ENCODE results near the gene PDE4A.

The PDE4A gene

DNA sequence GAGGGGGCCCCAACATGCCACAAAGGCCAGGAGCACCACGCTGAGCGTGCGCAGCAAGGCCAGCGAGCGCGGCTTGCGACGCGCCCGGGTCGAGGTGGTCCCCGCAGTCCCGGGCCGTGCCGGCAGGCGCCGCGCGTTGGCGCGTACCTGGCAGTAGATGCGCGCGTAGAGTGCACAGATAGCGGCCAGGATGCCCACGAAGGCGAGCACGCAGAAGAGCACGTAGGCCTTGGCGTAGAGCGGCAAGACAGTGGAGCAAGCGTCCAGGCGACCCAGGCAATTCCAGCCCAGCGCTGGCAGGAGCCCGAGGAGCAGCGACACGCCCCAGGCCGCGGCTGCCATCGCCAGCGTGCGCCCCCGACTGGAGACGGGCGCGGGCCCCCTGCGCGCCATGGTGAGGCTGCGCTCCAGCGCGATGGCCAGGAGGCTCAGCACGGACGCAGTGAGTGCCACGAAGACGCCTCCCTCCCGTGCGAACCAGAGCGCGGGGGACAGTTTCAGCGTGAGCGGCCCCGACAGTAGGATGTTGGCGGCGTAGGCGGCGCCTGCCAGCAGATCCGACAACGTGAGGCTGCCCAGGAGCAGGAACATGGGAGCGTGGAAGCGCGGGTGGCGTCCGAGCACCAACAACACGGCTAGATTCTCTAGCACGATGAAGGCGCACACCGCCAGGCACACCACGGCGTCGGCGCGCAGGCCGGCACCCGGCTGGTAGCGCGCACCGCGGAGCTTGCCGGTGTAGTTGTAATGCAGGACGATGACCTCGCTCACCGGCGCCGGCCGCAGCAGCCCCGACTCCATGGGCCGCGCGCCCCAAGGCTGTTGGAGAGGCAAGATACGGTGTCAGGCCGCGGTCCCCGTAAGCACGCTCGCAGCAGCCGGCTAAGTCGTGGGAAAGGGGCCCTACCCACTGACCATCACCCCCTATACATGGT lies 94.1 kb downstream of the PDE4A start:
- no peak for DNase-seq
- Histone ChIP-seq H3K27ac (ENCODE audit: low read depth, low read length) (no peak overlapping the region), H3K23ac (ENCODE audit: low read length) (no peak overlapping the region), H3K56ac (ENCODE audit: low read length) (peak overlapping the region; percentile 34), H3K9ac (ENCODE audit: low read length) (no peak overlapping the region), H3K4me1 (ENCODE audit: control insufficient read depth, low read depth, low read length) (peaks cover 3% of the 10 kb centered on the region), H3K18ac (ENCODE audit: low read length) (no peak overlapping the region), H3K79me1 (ENCODE audit: low read length) (no peaks in the 10 kb centered on the region), H4K5ac (ENCODE audit: low read length) (no peak overlapping the region), H2BK5ac (ENCODE audit: low read length) (no peak overlapping the region), H2AK5ac (ENCODE audit: low read length) (no peak overlapping the region), H4K8ac (ENCODE audit: low read depth, low read length) (no peak overlapping the region), H2BK120ac (ENCODE audit: low read depth, low read length) (no peak overlapping the region), H3K36me3 (ENCODE audit: control insufficient read depth, insufficient read depth, low read length) (no peaks in the 10 kb centered on the region), H3K27me3 (ENCODE audit: insufficient read depth, low read length, poor library complexity) (no peaks in the 10 kb centered on the region), H3K4ac (ENCODE audit: low read depth, low read length) (no peak overlapping the region), H2BK15ac (replicated peaks; ENCODE audit: low read depth) (no peak overlapping the region), H3K79me2 (ENCODE audit: control insufficient read depth, insufficient read depth, low read length) (no peaks in the 10 kb centered on the region), H3K4me2 (ENCODE audit: low read length) (no peak overlapping the region), H3K4me3 (ENCODE audit: low read length) (no peak overlapping the region)
- WGBS (ENCODE audit: extremely low coverage, insufficient coverage, low lambda C conversion rate): no CpG with 5 or more reads among the region's 107 CpGs

DNA sequence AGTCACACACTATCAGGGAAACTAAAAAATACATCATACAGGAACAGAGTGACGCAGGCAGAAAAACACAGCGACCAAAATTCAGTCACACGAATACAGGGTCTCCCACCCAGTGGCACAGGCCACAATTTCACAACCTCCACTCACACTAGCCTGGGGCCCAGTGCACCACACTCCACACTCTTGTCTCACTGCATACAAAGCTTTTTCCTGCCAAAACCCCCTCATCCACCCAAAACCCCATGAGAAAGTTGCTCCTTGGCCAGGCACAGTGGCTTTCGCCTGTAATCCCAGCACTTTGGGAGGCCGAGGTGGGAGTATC lies 95.7 kb downstream of the PDE4A start:
- WGBS (ENCODE audit: extremely low coverage, insufficient coverage, low lambda C conversion rate): no CpG with 5 or more reads among the region's 5 CpGs

GRCh38 chr19:10516671-10517286 lies 96.4 kb downstream of the PDE4A start:
- Histone ChIP-seq H3K56ac (ENCODE audit: low read length) (peak overlapping the region; percentile 93), H4K8ac (ENCODE audit: low read depth, low read length) (no peak overlapping the region), H3K27me3 (ENCODE audit: insufficient read depth, low read length, poor library complexity) (no peaks in the 10 kb centered on the region), H3K23ac (ENCODE audit: low read length) (no peak overlapping the region), H2AK5ac (ENCODE audit: low read length) (no peak overlapping the region), H3K4me3 (ENCODE audit: low read length) (peak overlapping the region; percentile 31), H3K4me2 (ENCODE audit: low read length) (peak overlapping the region; percentile 45), H3K79me1 (ENCODE audit: low read length) (no peaks in the 10 kb centered on the region), H3K27ac (ENCODE audit: low read depth, low read length) (no peak overlapping the region), H3K36me3 (ENCODE audit: control insufficient read depth, insufficient read depth, low read length) (no peaks in the 10 kb centered on the region), H3K79me2 (ENCODE audit: control insufficient read depth, insufficient read depth, low read length) (no peaks in the 10 kb centered on the region), H4K5ac (ENCODE audit: low read length) (no peak overlapping the region), H2BK120ac (ENCODE audit: low read depth, low read length) (no peak overlapping the region), H3K9ac (ENCODE audit: low read length) (peak overlapping the region; percentile 83), H2BK15ac (replicated peaks; ENCODE audit: low read depth) (no peak overlapping the region), H2BK5ac (ENCODE audit: low read length) (no peak overlapping the region), H3K18ac (ENCODE audit: low read length) (no peak overlapping the region), H3K4me1 (ENCODE audit: control insufficient read depth, low read depth, low read length) (peaks cover 3% of the 10 kb centered on the region), H3K4ac (ENCODE audit: low read depth, low read length) (no peak overlapping the region)
- no CpG with 5 or more reads among the region's 10 CpGs for WGBS (ENCODE audit: extremely low coverage, insufficient coverage, low lambda C conversion rate)
- DNase-seq: no peak

More for the DNA sequence above, 95.7 kb downstream of the PDE4A start:
- Histone ChIP-seq H3K23ac (ENCODE audit: low read length) (no peak overlapping the region), H4K5ac (ENCODE audit: low read length) (no peak overlapping the region), H3K9ac (ENCODE audit: low read length) (peak overlapping the region; percentile 17), H2BK15ac (replicated peaks; ENCODE audit: low read depth) (no peak overlapping the region), H3K36me3 (ENCODE audit: control insufficient read depth, insufficient read depth, low read length) (no peaks in the 10 kb centered on the region), H3K4ac (ENCODE audit: low read depth, low read length) (no peak overlapping the region), H4K8ac (ENCODE audit: low read depth, low read length) (no peak overlapping the region), H3K27me3 (ENCODE audit: insufficient read depth, low read length, poor library complexity) (no peaks in the 10 kb centered on the region), H2BK120ac (ENCODE audit: low read depth, low read length) (no peak overlapping the region), H2AK5ac (ENCODE audit: low read length) (no peak overlapping the region), H3K18ac (ENCODE audit: low read length) (no peak overlapping the region), H3K4me3 (ENCODE audit: low read length) (no peak overlapping the region), H2BK5ac (ENCODE audit: low read length) (no peak overlapping the region), H3K79me2 (ENCODE audit: control insufficient read depth, insufficient read depth, low read length) (no peaks in the 10 kb centered on the region), H3K56ac (ENCODE audit: low read length) (peak overlapping the region; percentile 6), H3K4me1 (ENCODE audit: control insufficient read depth, low read depth, low read length) (peaks cover 3% of the 10 kb centered on the region), H3K27ac (ENCODE audit: low read depth, low read length) (no peak overlapping the region), H3K4me2 (ENCODE audit: low read length) (no peak overlapping the region), H3K79me1 (ENCODE audit: low read length) (no peaks in the 10 kb centered on the region)
- DNase-seq: no peak

GRCh38 chr19:10517361-10517759 lies 97.0 kb downstream of the PDE4A start, which contains the start of gene S1PR5:
S1PR5 (minus strand) TSS chr19:10517447; CDS start chr19:10515011, 2,436 bp downstream.
- Histone ChIP-seq H2BK5ac (ENCODE audit: low read length) (no peak within 1 kb of the TSS), H3K4me3 (ENCODE audit: low read length) (peak within 1 kb of the TSS; percentile 73), H3K18ac (ENCODE audit: low read length) (peak within 1 kb of the TSS; percentile 12), H3K4me2 (ENCODE audit: low read length) (peak within 1 kb of the TSS; percentile 45), H3K79me2 (ENCODE audit: control insufficient read depth, insufficient read depth, low read length) (no peaks in the 10 kb centered on the region), H3K27me3 (ENCODE audit: insufficient read depth, low read length, poor library complexity) (no peaks in the 10 kb centered on the region), H3K36me3 (ENCODE audit: control insufficient read depth, insufficient read depth, low read length) (no peaks in the 10 kb centered on the region), H3K56ac (ENCODE audit: low read length) (peak within 1 kb of the TSS; percentile 93), H2AK5ac (ENCODE audit: low read length) (no peak within 1 kb of the TSS), H3K27ac (ENCODE audit: low read depth, low read length) (no peak within 1 kb of the TSS), H3K9ac (ENCODE audit: low read length) (peak within 1 kb of the TSS; percentile 83), H3K4me1 (ENCODE audit: control insufficient read depth, low read depth, low read length) (peaks cover 3% of the 10 kb centered on the region), H3K4ac (ENCODE audit: low read depth, low read length) (no peak within 1 kb of the TSS), H3K23ac (ENCODE audit: low read length) (no peak within 1 kb of the TSS), H4K8ac (ENCODE audit: low read depth, low read length) (no peak within 1 kb of the TSS), H4K5ac (ENCODE audit: low read length) (no peak within 1 kb of the TSS), H3K79me1 (ENCODE audit: low read length) (no peaks in the 10 kb centered on the region), H2BK120ac (ENCODE audit: low read depth, low read length) (no peak within 1 kb of the TSS), H2BK15ac (replicated peaks; ENCODE audit: low read depth) (no peak within 1 kb of the TSS)
- WGBS (ENCODE audit: extremely low coverage, insufficient coverage, low lambda C conversion rate): no CpG with 5 or more reads among the region's 39 CpGs
- DNase-seq: peak; percentile 58

GRCh38 chr19:10517760-10518443 lies 97.6 kb downstream of the PDE4A start:
- H3K79me1 ChIP-seq (ENCODE audit: low read length): no peaks in the 10 kb centered on the region
- H2BK5ac ChIP-seq (ENCODE audit: low read length): no peak overlapping the region
- H3K56ac ChIP-seq (ENCODE audit: low read length): peak overlapping the region; percentile 93
- H3K4me3 ChIP-seq (ENCODE audit: low read length): peak overlapping the region; percentile 73
- peak overlapping the region; percentile 45 for H3K4me2 ChIP-seq (ENCODE audit: low read length)
- DNase-seq: peak; percentile 71
- no peak overlapping the region for H3K27ac ChIP-seq (ENCODE audit: low read depth, low read length)
- H3K18ac ChIP-seq (ENCODE audit: low read length): peak overlapping the region; percentile 12
- H2BK120ac ChIP-seq (ENCODE audit: low read depth, low read length): no peak overlapping the region
- no peaks in the 10 kb centered on the region for H3K36me3 ChIP-seq (ENCODE audit: control insufficient read depth, insufficient read depth, low read length)
- H3K27me3 ChIP-seq (ENCODE audit: insufficient read depth, low read length, poor library complexity): no peaks in the 10 kb centered on the region
- H3K4ac ChIP-seq (ENCODE audit: low read depth, low read length): no peak overlapping the region
- no peak overlapping the region for H4K5ac ChIP-seq (ENCODE audit: low read length)
- H4K8ac ChIP-seq (ENCODE audit: low read depth, low read length): no peak overlapping the region
- peaks cover 3% of the 10 kb centered on the region for H3K4me1 ChIP-seq (ENCODE audit: control insufficient read depth, low read depth, low read length)
- H2BK15ac ChIP-seq (replicated peaks; ENCODE audit: low read depth): no peak overlapping the region
- no peaks in the 10 kb centered on the region for H3K79me2 ChIP-seq (ENCODE audit: control insufficient read depth, insufficient read depth, low read length)
- no peak overlapping the region for H2AK5ac ChIP-seq (ENCODE audit: low read length)
- no peak overlapping the region for H3K23ac ChIP-seq (ENCODE audit: low read length)
- peak overlapping the region; percentile 83 for H3K9ac ChIP-seq (ENCODE audit: low read length)
- no CpG with 5 or more reads among the region's 27 CpGs for WGBS (ENCODE audit: extremely low coverage, insufficient coverage, low lambda C conversion rate)

Data from mesendoderm (in vitro differentiated cells).